GM19452 (cell line): ENCODE data around the gene EIF4G1.

Experiments used
- ATAC-seq: cut with Tn5 transposase; IDR thresholded peaks from one replicate; pipeline ENCODE4 v1.9.1; 2021; ENCODE audit not compliant: unreplicated experiment

The EIF4G1 gene

DNA sequence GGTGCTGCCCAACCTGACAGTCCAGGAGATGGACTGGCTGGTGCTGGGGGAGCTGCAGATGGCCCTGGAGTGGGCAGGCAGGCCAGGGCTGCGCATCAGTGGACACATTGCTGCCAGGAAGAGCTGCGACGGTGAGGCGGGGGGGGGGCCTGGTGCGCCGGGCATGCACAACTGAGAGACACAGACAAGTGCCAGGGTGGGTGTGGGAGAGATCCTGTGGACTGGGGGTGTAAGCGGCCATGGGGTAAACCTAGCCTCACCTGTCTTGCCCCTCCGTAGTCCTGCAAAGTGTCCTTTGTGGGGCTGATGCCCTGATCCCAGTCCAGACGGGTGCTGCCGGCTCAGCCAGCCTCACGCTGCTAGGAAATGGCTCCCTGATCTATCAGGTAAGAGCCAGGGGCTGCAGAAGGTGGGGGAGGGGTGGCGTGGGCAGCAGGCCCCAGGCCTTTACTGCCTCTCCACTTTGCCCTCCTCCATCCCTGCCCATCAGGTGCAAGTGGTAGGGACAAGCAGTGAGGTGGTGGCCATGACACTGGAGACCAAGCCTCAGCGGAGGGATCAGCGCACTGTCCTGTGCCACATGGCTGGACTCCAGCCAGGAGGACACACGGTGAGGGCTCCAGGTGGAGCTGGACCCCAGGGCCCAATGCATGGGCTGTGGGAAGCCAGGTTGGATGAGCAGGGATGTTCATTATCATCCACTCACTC lies 68.8 kb downstream of the EIF4G1 start:
- ATAC-seq: no peak

DNA sequence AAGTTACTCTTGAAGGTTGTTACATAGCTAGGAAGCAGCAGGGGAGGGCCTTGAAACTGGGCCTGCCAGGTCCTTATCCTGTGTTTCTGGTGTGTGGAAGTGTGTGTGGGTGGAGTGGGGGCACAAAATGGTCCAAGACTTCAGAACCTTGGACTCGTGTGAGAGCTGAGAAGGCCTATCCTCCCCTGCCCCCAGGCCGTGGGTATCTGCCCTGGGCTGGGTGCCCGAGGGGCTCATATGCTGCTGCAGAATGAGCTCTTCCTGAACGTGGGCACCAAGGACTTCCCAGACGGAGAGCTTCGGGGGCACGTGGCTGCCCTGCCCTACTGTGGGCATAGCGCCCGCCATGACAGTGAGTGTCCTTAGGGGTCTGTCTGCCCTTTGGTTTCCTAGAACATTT lies 69.9 kb downstream of the EIF4G1 start:
- ATAC-seq: no peak
